Measurements from ENCODE around the gene PRKCA.

Gene PRKCA

GRCh38 chr17:66782851-66783250 is 480.4 kb downstream of the PRKCA start:
- H3K4me3 ChIP-seq (replicated peaks; ENCODE audit: low read depth, low read length), result no peak overlapping the region
- DNase-seq (ENCODE audit: low read depth), result no peak
- TF ChIP-seq CTCF (IDR thresholded peaks at IDR 0.05; ENCODE audit: low read length, missing control alignments), result no peak

GRCh38 chr17:66783656-66784381 is 481.4 kb downstream of the PRKCA start:
- TF ChIP-seq CTCF (IDR thresholded peaks at IDR 0.05; ENCODE audit: low read length, missing control alignments), result no peak
- no peak for DNase-seq (ENCODE audit: low read depth)

GRCh38 chr17:66784621-66785364 is 482.4 kb downstream of the PRKCA start:
- TF ChIP-seq CTCF (IDR thresholded peaks at IDR 0.05; ENCODE audit: low read length, missing control alignments), result no peak
- DNase-seq (ENCODE audit: low read depth), result no peak
- H3K4me3 ChIP-seq (replicated peaks; ENCODE audit: low read depth, low read length), result no peak overlapping the region

More at GRCh38 chr17:66783656-66784381, 481.4 kb downstream of the PRKCA start:
- H3K4me3 ChIP-seq (replicated peaks; ENCODE audit: low read depth, low read length), result no peak overlapping the region

GRCh38 chr17:66786107-66786506 is 483.7 kb downstream of the PRKCA start:
- DNase-seq (ENCODE audit: low read depth), result no peak
- TF ChIP-seq CTCF (IDR thresholded peaks at IDR 0.05; ENCODE audit: low read length, missing control alignments), result no peak
- no peak overlapping the region for H3K4me3 ChIP-seq (replicated peaks; ENCODE audit: low read depth, low read length)

GRCh38 chr17:66787914-66788313 is 485.5 kb downstream of the PRKCA start:
- no peak for TF ChIP-seq CTCF (IDR thresholded peaks at IDR 0.05; ENCODE audit: low read length, missing control alignments)
- no peak for DNase-seq (ENCODE audit: low read depth)
- H3K4me3 ChIP-seq (replicated peaks; ENCODE audit: low read depth, low read length), result no peak overlapping the region

GRCh38 chr17:66789093-66789492 is 486.7 kb downstream of the PRKCA start:
- no peak for TF ChIP-seq CTCF (IDR thresholded peaks at IDR 0.05; ENCODE audit: low read length, missing control alignments)
- DNase-seq (ENCODE audit: low read depth), result no peak

More at GRCh38 chr17:66789093-66789492, 486.7 kb downstream of the PRKCA start:
- no peak overlapping the region for H3K4me3 ChIP-seq (replicated peaks; ENCODE audit: low read depth, low read length)
